GM21619 (cell line): ENCODE measurements around the gene RBM8A.

Source experiments
- ATAC-seq: cut with Tn5 transposase; IDR thresholded peaks from one replicate; pipeline ENCODE4 v1.9.1; 2021; ENCODE audit not compliant: unreplicated experiment

RBM8A gene

DNA sequence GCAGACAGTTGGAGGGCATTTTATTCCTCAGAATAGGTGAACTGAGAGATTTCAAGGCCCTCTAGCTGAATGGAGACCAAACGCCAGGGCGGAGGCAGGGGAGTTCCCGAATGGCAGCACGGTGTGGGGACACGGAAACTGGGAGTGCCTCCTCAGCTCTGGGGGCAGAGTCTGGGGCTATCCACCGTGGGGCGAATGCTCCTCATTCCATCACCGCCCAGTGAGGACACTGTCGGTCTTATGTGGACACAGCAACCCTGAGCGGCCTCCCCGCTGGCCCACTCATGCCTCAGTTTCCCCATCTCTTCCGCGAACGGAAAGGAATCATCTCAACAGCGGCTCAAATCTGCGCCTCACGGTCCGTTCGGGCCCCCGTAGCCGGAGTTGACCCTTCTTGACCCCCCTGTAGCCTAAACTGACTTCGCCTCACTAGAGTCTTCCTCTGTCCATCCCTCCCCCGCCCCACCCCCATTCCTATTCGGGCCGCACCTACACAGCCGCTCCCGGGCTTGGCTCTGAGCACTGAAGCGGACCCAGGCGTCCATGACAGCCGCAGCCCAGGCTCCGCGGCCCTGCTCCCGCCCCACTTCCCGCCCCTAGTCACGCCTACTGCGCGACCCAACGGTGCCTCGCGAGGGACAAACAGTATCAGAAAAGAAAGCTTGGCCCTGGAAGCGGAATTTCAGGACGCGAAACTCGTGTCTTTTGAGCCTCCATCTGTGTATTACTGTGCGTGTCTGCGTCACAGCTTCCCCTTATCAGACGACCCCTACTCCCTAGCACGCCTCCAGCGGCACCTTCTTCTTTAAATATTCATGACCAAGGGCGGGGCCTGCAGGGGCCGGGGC lies 8.9 kb downstream of the RBM8A start, which contains the start of gene PEX11B:
PEX11B (minus strand) TSS at position 574 of the 848 bp plus-strand sequence; CDS start at position 545, 29 bp downstream.
- ATAC-seq: peak; percentile 69

DNA sequence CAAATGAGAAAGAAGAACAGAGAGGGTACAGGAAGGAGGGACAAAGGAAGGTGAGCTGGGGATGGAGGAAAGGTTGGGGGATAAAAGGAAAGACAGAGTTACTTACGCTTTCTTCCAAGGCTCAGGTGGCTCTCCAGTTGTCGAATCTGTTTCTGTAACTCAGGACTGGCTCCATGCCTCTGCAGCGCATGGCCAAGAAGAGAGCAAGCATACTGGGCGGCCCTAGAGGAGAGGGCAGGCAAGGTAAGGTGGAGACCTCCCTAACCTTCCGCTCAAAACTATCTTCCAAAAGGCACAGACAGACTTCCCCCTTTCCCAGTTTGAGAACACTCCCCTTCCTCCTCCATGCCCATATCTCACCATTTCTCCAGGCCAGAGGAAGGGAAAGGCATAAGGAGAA lies 9.7 kb downstream of the RBM8A start:
- no peak for ATAC-seq

DNA sequence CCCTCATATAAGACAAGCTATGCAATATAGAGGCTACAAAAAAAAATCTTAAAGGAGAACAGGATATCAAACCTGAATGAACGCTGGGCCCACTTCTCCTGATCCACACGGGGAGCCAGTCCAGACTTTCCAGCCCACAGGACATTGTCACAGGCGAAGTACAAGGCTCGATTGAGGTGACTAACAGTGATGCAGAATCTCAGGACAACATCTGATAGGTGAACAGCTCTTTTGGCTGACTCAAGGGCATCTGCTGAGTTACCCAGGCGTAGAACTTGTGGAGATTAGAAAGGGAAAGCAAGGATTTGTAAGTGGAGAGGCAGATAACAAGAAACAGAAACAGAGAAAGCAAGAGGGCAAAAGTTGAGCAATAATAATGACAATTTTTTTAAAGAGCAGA lies 10.5 kb downstream of the RBM8A start:
- no peak for ATAC-seq

DNA sequence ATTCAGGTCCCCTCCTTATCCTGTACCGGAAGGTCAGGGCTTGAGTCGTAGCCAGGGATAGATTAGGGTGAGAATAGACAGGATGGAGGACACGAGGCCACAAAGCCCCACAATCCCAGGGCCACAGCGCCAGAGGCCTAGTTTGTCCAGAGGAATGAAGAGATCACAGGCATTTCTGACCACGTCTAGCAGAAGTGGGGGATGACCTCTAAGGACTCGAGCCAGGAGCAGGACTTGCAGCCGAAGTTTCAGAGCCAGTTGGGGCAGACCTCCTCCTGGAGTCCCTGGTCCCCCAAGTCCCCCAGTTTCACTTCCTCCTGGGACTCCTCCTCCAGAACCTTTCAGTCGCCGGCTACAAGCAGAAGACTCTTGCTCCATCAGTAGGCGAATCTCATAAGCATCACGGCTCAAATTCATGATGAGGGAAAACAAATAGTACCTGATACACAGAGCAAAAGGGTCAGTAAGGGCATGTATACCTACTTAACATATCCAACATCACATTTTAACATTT lies 15.1 kb downstream of the RBM8A start:
- ATAC-seq: no peak

DNA sequence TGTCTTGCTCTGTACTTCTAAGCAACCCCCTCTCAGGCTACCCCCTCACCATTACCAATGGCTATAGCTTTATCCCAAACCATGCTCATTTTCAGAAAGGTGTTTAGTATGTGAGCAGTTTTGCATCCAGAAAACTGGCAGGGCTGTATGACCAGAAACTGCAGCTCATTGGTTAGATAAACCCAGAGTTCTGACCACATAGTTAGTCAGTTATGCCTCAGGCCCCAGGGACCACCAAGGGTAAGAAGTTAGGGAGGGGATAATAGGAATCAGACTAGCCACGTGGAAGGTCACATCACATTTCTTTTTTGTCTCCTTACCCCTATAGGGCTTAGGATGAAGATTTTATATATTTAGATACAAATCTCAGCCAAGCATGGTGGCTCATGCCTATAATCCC lies 18.6 kb downstream of the RBM8A start:
- no peak for ATAC-seq

DNA sequence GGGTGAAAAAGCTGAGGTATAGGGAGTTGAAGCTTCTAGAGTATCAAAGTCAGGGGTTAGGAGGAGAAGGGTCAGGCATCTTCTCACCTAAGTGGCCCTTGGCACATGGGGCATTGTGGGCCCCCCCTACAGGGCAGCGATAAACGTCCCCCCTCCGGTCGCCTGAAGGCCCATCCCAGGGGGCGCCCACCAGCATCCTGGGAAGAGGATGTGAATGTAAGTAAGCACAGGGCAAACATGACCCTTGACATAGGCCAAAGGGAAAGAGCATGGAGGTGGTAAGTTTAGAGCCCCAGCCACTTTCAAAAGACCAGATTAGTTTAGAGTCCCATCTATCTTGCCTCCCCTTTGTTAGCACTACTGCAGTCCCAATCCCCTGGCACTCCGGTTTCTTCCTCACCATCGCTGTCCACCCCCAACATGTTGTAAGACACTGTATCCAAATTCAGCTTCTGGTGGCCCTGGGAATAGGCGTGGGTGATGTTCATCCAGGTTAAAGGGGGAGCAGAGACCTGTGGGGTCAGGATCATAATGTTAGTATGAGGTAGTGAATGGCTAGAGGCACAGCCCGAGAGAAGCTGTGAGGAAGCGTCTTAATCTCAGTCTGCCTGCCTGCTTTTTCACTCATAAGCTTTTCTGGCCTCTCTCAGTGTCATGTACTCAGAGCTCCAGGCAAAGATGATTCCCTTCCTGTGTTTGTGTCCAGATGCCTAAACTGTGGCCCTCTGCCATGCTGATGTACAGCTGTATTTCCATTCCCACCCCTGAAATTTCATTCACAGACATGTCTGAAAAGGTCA lies 20.1 kb downstream of the RBM8A start:
- no peak for ATAC-seq

DNA sequence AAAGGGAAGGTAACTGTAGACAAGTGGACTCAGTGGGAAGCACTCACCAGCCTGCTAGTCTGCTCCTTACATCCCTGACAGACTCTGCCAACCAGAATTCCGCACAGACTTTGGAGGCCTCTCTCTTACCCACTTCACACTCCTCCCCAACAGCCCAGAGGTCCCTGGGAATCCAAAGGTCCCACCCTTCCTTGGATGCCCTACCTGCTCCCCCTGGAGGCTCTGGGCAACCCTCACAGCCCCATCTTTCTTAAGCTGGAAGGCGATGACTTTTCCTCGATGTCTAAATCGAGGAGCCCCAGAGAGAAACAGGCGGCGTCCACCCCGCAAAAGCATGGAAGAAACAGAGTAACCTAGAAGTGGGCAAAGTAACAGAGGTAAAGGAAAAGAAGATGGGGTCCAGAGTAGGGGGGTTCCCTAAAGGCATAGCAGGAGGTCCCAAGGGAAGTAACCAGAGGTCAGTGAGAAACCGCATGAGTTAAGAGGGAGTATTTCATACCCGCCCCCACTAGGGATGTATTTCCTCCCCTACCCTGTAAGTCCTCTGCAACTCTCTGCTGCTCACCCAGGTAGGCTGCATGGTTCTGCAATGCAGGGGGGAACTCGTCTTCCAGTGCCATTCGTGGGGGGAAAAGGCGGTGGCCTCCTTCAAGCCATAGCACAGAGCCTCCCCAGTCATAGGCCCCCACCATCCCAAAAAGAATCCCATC lies 25.8 kb downstream of the RBM8A start:
- no peak for ATAC-seq

DNA sequence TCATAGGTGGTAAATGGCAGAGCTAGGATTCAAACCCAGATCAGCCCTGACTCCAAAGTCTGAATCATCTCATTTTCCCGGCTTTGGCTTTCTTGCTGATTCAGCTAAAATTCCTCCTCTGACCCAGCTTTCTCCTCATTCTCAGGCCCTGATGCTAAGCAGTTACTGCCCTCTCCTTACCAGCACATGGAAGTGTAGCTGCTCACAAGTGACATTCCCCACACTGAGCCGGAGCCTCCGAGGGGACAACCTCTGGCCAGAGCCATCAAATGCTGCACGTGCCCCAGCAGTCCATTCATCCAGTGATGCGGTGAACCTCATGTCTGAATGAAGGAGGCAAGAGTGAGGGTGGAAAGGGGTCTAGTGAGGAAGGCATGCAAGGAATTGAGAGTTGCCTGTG lies 28.5 kb downstream of the RBM8A start:
- no peak for ATAC-seq

DNA sequence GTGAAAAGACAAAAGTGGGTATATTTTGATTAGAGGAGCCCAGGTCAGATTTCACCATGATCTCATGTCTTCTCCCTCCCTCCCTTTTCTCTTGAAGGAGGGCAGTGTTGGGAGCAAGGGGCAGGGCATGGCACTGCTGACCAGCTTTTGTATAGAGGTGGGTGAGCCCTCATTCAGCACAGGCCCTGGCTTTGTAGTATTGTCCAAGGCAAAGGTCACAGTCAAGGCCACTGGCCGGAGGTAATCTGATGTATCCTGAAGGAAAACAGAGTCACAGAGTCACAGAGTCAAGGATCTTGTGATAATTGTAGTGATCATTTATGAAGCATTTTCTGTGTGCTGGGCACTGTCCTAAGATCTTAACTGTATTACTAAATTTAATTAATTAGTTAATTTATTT lies 29.3 kb downstream of the RBM8A start:
- ATAC-seq: no peak

DNA sequence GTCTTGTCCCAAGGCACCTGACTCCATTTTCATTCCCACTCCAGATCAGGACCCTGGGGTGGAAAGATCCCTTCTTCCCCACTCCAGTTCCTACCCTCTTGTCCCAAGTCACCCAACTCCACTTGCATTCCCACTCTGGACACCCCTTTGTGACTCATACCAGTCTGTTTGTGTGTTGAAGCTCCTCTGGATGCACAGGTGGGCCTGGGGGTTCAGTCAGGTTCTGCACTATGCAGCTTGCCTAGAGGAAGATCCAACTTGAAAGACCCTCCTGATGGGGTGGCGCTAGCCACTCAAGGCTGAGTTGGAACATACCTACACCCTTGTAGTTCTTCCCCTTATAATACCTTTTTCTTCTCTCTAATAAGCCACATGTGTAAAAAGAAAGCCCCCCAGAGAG lies 31.8 kb downstream of the RBM8A start:
- no peak for ATAC-seq

DNA sequence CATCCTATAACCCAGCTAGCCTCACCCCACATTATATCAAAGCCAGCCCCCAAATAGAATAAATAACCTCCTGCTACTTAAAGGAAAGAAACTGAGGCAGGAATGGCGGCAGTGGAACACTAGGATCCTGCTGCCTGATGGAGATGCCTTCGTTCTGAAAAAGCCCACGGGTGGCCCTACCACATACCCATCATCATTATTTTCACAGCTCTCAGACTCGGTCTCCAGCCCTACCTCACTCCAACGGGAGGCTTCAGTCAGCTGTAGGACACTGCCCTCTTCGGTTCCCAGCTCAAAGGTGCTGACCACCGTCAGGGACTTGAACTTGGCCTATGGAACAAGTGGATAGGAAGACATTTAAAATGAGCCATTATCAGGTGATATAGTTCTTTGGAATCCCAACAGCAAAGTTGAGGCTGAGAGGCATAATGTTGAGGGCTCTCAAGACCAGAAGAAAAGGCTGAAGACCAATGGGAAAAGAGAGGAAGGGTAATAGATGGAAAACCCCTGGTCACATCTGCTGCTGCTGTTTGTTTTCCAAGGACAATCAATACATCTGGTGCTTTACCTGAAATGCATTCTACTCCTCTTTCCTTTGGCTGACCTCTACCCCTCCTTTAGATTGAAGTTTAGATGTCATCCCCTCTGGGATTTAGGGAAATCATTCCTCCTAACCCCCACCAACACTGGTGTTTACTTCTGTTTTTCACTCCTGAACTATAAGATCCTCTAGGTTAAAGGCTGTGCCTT lies 33.8 kb downstream of the RBM8A start:
- no peak for ATAC-seq

DNA sequence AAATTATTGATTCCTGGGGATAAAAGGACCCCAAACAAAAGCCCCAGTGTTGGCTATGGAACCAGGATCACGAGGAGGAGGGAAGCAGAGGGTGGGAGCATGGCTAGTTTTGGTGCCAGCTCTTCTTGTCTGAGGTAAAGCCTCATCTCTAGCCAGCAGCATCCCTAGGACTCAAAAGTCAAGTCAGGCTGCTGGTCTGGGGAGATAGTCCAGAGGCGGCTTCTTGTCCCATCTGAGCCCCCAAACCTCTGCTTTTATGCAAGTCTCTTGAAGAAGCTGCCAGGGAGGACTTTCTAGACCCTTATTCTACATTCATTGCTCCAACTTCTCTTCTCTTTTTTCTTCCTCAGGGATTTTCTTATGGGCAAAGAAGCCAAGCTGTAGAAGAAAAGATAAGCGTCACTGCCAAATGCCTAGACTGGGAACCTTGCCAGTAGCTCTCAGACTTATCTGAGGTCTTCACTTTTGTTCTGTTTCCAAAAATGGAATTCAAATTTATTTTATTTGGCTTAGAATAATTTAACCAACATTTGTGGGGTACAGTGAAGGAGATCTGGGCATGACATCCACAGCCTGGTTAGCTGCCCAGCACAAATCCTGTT lies 34.7 kb downstream of the RBM8A start:
- no peak for ATAC-seq

DNA sequence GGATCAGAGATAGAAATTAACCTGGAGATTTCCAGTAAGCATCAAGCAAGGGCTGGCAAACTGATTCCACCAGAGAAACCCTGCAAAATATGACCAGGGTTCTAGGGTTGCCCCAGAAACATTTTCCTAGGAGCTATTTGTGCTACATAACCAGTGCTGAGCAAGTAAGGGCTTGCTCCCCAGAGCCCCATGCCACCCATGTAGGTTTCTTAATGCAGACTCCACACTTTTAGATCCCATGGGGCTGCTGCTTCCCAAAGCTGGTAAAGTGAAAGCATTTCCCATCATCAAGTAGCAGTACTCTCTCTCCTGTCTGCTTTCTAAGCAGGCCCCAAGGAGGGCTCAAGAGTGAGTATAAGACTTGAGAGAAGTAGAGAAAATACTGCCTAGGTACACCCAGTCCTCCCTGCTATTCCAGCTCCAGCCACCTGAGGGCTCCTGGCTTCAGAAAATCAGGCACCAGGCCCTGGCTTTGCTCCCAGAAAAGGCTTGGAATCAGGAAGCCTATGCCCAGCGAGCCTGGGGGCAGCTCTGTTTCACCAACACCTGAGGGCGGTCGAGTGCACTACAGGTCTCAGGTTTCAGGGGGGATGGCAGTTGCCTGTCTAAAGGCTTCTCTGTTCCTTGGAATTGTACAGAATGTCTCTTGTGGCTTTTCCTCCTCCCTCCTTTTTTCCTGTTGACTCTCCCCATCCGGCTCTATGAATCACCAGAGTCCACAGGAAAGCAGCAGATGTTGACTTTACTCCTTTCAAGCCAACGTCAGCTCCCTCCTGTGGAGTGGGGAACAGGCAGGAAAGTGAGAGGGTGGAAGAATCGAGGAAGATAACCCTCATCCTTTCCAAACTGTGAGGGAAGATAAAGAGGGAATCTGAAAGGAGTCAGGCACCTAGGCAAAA lies 35.4 kb downstream of the RBM8A start:
- no peak for ATAC-seq

DNA sequence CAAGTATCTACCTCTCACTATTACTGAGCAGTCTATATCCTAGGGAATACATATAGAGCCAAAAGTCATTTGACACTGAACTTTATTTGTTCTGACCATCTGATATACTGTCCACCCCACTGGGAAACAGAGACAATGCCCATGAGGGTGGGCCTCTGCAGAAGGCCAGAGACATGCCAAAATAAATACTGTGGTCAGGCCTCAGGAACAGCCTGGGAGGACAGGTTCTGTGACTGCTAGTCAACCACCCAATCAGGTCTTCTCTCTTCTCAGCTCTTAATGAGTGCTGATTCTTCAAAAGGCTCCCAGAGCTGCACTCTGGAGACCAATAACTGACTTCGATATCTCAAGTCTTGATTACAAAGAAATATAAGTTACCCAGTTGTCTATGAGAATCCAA lies 36.1 kb downstream of the RBM8A start:
- ATAC-seq: no peak

DNA sequence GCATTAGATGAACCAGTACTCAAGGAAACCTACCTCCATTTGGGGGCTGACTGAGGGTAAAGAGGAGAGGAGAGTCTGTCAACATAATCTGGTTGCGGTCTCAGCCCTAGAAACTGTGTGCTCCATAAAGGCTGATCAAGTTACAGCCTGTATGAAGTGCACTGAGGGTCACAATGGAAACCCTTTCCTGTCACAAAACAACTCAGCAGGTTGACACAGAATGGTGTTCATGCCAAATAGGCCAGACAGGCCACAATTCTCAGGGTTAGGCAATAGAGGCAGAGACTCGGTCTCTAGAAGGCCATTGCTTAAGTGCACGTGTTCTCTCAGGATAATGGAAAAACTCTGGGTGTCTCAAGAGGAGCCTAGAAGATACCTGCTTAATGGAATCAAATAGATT lies 37.6 kb downstream of the RBM8A start:
- ATAC-seq: no peak

DNA sequence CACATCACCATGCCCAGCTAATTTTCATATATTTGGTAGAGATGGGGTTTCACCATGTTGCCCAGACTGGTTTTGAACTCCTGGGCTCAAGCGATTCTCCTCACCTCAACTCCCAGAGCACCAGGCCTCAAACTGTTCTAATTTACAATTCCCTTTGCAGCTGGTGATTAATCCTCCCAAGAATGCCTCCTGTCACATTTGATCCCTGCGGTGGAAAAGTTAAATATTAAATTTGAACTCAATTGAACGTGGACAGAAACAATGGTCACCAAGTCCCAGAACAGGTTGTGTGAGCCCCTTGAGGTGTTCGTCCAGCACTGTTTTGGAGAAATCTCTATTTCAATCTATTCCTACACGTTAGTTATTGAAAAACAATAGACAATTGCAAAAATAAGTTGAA lies 39.7 kb downstream of the RBM8A start:
- ATAC-seq: no peak

DNA sequence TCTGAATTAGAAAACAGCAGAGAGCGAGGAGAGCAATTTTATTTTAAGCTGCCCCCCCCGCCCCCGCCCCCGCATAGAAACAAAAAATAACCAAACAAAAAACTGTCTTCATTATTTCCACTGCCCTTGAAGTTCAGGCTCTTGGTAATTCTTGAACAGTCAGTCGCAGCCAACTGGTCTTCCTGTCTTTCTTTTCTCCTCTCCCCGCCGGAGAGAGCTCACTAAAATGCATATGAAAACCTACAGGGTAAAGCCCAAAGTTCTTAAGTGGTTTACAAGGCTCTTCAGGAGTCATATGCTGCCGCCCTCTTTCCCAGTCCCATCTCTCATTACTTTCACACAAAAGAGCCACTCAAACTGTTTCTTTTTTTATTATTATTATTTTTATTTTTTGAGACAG lies 40.5 kb downstream of the RBM8A start:
- ATAC-seq: no peak

DNA sequence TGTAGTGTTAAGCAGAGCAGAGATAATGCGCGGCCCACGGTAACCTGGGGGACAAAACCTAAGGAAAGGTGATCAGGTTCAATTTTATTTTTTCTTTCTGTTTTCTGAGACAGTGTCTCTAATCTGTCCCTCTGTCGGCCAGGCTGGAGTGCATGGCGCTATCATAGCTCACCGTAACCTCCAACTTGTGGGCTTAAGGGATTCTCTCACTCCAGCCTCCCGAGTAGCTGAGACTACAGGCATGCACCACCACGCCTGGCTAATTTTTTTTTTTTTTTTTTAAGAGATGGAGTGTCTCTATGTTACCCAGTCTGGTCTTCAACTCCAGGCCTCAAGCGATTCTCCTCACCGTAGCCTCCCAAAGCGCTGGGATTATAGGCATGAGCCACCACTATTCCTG lies 40.9 kb downstream of the RBM8A start:
- no peak for ATAC-seq

DNA sequence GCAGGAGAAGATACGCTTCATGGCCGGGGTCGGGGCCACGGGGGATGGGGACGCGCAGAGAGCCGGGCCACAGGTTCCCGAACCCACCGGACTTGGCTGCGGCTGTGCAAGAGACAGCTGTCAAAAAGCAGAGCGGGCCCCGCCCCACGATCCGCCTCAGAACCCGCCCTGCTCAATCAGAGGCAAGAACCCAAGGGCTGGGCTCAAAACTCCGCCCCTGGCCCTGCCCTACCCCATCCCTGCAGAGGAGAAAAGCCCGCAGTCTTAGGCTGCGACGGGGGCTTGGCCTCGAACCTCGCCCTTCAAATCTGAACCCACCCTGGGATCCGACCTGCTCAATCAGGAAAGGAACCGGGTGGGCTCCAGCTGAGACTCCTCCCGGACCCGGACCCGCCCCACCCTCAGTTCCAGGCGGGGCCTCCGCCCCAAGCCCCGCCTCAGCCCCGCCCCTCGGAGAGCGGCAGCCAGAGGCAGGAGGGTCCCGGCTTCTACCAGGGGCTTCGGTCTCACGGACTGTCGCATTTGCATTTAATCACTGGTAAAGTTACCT lies 41.5 kb downstream of the RBM8A start, which contains the start of gene ANKRD35:
ANKRD35 (minus strand) TSS at position 129 of the 550 bp plus-strand sequence; CDS start at position 21, 108 bp downstream.
- ATAC-seq: peak; percentile 99
